ENCODE results near the gene ANO5. TPM values are rescaled to one million over a fixed set of nuclear protein-coding genes. Genes with fewer than 3 reads are reported as not detected.

The ANO5 gene
- total RNA-seq, 1 experiment from 2014 or later, result 4.3 TPM

DNA sequence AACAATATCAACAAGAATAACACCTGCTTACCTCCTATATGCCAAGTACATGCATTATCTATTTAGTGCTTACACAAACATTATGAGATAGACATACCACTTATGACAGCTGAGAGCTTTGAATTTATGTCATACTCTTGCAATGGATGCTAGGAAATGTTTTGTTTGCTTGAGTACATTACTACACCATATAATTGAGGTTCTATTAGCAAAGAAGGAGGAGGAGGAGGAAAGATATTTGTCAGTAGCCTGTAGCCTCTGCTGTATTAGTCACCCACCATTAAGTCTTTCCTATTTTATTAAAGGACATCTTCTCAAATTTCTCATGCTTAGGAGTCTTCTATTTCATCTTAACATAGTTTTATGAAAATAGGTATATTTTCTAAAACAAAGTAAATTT is 6.4 kb downstream of the ANO5 start:
- Mint-ChIP-seq H3K4me3 (ENCODE audit: low read depth, unreplicated experiment) (no peak overlapping the region), H3K4me1 (ENCODE audit: low read depth, unreplicated experiment) (peaks cover 6% of the 10 kb centered on the region), H3K27me3 (ENCODE audit: unreplicated experiment) (no peaks in the 10 kb centered on the region), H3K9me3 (ENCODE audit: low read depth, unreplicated experiment) (no peaks in the 10 kb centered on the region), H3K27ac (ENCODE audit: unreplicated experiment) (no peak overlapping the region), H3K36me3 (ENCODE audit: insufficient read depth, unreplicated experiment) (no peaks in the 10 kb centered on the region)
- TF ChIP-seq, protein P1, sequence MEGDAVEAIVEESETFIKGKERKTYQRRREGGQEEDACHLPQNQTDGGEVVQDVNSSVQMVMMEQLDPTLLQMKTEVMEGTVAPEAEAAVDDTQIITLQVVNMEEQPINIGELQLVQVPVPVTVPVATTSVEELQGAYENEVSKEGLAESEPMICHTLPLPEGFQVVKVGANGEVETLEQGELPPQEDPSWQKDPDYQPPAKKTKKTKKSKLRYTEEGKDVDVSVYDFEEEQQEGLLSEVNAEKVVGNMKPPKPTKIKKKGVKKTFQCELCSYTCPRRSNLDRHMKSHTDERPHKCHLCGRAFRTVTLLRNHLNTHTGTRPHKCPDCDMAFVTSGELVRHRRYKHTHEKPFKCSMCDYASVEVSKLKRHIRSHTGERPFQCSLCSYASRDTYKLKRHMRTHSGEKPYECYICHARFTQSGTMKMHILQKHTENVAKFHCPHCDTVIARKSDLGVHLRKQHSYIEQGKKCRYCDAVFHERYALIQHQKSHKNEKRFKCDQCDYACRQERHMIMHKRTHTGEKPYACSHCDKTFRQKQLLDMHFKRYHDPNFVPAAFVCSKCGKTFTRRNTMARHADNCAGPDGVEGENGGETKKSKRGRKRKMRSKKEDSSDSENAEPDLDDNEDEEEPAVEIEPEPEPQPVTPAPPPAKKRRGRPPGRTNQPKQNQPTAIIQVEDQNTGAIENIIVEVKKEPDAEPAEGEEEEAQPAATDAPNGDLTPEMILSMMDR (IDR thresholded peaks at IDR 0.05; ENCODE audit: unreplicated experiment), result no peak
- no peak for DNase-seq
- BruUV-seq (replicated peaks), result no TSS peak
- intact Hi-C loops (cut with micrococcal nuclease; ENCODE audit: unreplicated experiment), result no loop called here
- CTCF ChIA-PET, result no interaction called here

DNA sequence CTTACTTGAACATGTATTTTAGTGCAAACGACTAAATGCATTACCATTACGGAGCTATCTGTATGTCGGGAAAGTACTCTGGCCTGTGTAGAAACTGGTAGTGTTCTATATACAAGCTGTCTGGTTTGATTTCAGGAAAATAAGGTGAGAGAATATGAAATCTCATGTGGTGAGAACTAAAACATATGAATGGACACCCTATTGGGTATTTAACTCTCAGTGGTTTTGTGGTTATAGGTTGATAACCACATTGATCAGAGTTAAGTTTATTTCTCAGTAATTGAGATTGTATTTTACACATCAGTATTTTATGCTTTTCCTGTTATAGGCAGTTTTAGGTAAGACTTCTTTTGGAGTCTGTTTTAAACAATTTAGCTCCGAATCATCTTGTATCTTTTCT is 10.4 kb downstream of the ANO5 start:
- no peaks in the 10 kb centered on the region for H3K9me3 Mint-ChIP-seq (ENCODE audit: low read depth, unreplicated experiment)
- no peaks in the 10 kb centered on the region for H3K36me3 Mint-ChIP-seq (ENCODE audit: insufficient read depth, unreplicated experiment)
- H3K27me3 Mint-ChIP-seq (ENCODE audit: unreplicated experiment), result no peaks in the 10 kb centered on the region
- H3K4me3 Mint-ChIP-seq (ENCODE audit: low read depth, unreplicated experiment), result no peak overlapping the region
- H3K27ac Mint-ChIP-seq (ENCODE audit: unreplicated experiment), result no peak overlapping the region
- no peak for DNase-seq
- CTCF ChIA-PET, result no interaction called here
- BruUV-seq (replicated peaks), result no TSS peak
- H3K4me1 Mint-ChIP-seq (ENCODE audit: low read depth, unreplicated experiment), result no peaks in the 10 kb centered on the region
- TF ChIP-seq, protein P1 (IDR thresholded peaks at IDR 0.05; ENCODE audit: unreplicated experiment), result no peak
- intact Hi-C loops (cut with micrococcal nuclease; ENCODE audit: unreplicated experiment), result no loop called here

DNA sequence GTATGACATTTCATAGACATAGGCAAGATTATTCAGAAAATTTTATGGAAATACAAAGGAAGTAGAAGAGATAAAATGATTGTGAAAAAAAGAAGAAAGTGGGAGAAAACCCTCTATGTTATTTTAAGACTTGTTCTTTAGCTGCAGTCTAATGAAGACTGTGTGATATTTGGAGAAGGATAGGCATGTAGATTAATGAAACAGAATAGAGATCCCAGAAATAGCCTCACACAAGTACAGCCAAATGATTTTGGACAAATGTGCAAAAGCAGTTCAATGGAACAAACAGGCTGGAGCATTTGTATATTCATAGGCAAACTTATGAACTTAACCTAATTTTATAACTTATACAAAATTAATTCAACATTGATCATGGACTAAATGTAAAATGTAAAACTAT is 14.3 kb downstream of the ANO5 start:
- no peaks in the 10 kb centered on the region for H3K27me3 Mint-ChIP-seq (ENCODE audit: unreplicated experiment)
- intact Hi-C loops (cut with micrococcal nuclease; ENCODE audit: unreplicated experiment), result no loop called here
- DNase-seq, result no peak
- no peaks in the 10 kb centered on the region for H3K9me3 Mint-ChIP-seq (ENCODE audit: low read depth, unreplicated experiment)
- CTCF ChIA-PET, result no interaction called here
- no peak overlapping the region for H3K27ac Mint-ChIP-seq (ENCODE audit: unreplicated experiment)
- H3K4me1 Mint-ChIP-seq (ENCODE audit: low read depth, unreplicated experiment), result no peaks in the 10 kb centered on the region
- TF ChIP-seq, protein P1 (IDR thresholded peaks at IDR 0.05; ENCODE audit: unreplicated experiment), result no peak
- H3K4me3 Mint-ChIP-seq (ENCODE audit: low read depth, unreplicated experiment), result no peak overlapping the region
- no peaks in the 10 kb centered on the region for H3K36me3 Mint-ChIP-seq (ENCODE audit: insufficient read depth, unreplicated experiment)
- BruUV-seq (replicated peaks), result no TSS peak

DNA sequence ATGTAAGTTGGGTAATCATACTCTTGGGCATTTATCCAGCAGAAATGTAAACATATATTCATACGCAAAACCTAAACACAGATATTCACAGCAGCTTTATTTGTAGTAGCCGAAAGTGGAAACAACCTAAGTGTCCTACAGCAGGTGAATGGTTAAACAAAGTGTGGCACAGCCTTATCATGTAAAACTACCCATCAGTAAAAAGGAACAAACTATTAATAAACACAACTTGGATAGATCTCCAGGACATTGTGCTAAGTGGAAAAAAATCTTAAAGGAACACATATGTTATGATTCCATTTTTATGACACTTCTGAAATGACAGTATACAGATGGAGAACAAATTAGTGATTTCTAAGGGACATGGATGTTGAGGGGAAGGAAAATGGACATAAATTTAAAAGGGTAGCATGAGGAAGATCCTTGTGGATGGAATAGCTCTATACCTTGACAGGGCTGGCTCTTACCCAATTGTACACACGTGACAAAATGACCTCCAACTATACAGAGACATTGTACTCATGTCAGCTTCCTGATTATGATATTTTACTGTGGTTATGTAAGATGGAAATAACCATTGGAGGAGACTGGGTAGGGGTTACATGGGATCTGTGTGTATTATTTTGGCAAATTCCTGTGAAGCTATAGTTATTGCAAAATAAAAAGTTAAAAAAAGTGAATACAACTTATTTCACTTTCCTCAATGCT is 15.4 kb downstream of the ANO5 start:
- TF ChIP-seq, protein P1 (IDR thresholded peaks at IDR 0.05; ENCODE audit: unreplicated experiment), result no peak
- CTCF ChIA-PET, result no interaction called here
- DNase-seq, result no peak
- BruUV-seq (replicated peaks), result no TSS peak
- Mint-ChIP-seq H3K4me1 (ENCODE audit: low read depth, unreplicated experiment) (no peaks in the 10 kb centered on the region), H3K9me3 (ENCODE audit: low read depth, unreplicated experiment) (no peaks in the 10 kb centered on the region), H3K27ac (ENCODE audit: unreplicated experiment) (no peak overlapping the region), H3K4me3 (ENCODE audit: low read depth, unreplicated experiment) (no peak overlapping the region), H3K27me3 (ENCODE audit: unreplicated experiment) (no peaks in the 10 kb centered on the region), H3K36me3 (ENCODE audit: insufficient read depth, unreplicated experiment) (no peaks in the 10 kb centered on the region)
- intact Hi-C loops (cut with micrococcal nuclease; ENCODE audit: unreplicated experiment), result no loop called here

Data from Calu3 (cell line).